Loucy (cell line): ENCODE data around the gene CREBBP.

Experiments used
- H2AFZ ChIP-seq: fragments of 200-600 bp; sonication (generic); 2 replicates; pipeline ENCODE4 v1.6.0; 2016; ENCODE audit warnings: antibody characterized with exemption, mild to moderate bottlenecking, low read length, moderate library complexity
- H3F3A ChIP-seq: fragments of 200-600 bp; 2 replicates; pipeline ENCODE4 v1.6.0; 2016; ENCODE audit warnings: antibody characterized with exemption, low read depth, mild to moderate bottlenecking
- H3K27me3 ChIP-seq: fragments of 200-600 bp; sonication (generic); 2 replicates; pipeline ENCODE4 v1.6.1; 2014; ENCODE audit warnings: low read length, mild to moderate bottlenecking; ENCODE audit not compliant: insufficient read depth, poor library complexity, severe bottlenecking
- H3K36me3 ChIP-seq: fragments of 200-600 bp; sonication (generic); 2 replicates; pipeline ENCODE4 v1.6.1; 2016; ENCODE audit warnings: low read length; ENCODE audit not compliant: insufficient read depth
- H3K4me1 ChIP-seq: fragments of 200-600 bp; sonication (generic); 2 replicates; pipeline ENCODE4 v1.5.1; 2014; ENCODE audit warnings: low read length, mild to moderate bottlenecking; ENCODE audit not compliant: insufficient read depth, poor library complexity, severe bottlenecking
- H3K4me2 ChIP-seq: fragments of 200-600 bp; sonication (generic); 2 replicates; pipeline ENCODE4 v1.6.0; 2014; ENCODE audit warnings: antibody characterized with exemption, low read length, low read depth, mild to moderate bottlenecking; ENCODE audit not compliant: poor library complexity, severe bottlenecking
- H3K4me3 ChIP-seq: fragments of 200-600 bp; sonication (generic); 2 replicates; pipeline ENCODE4 v1.5.1; 2014; ENCODE audit warnings: low read length, mild to moderate bottlenecking, mixed read lengths; ENCODE audit not compliant: poor library complexity, severe bottlenecking
- H3K79me2 ChIP-seq: fragments of 200-600 bp; sonication (generic); 2 replicates; pipeline ENCODE4 v1.6.1; 2014; ENCODE audit warnings: low read length; ENCODE audit not compliant: insufficient read depth
- H3K9ac ChIP-seq: fragments of 200-600 bp; sonication (generic); 2 replicates; pipeline ENCODE4 v1.6.0; 2014; ENCODE audit warnings: mild to moderate bottlenecking, low read depth, low read length, moderate library complexity; ENCODE audit not compliant: poor library complexity, severe bottlenecking
- H3K9me2 ChIP-seq: fragments of 200-600 bp; sonication (generic); replicated peaks from 2 replicates; pipeline ENCODE4 v1.6.1; 2016; ENCODE audit warnings: low read depth, low read length, mixed read lengths
- H3K9me3 ChIP-seq: fragments of 200-600 bp; sonication (generic); 2 replicates; pipeline ENCODE4 v1.6.1; 2014; ENCODE audit warnings: mild to moderate bottlenecking, antibody characterized with exemption, low read length, low read depth; ENCODE audit not compliant: insufficient read depth
- H4K20me1 ChIP-seq: fragments of 200-600 bp; sonication (generic); 2 replicates; pipeline ENCODE4 v1.6.0; 2014; ENCODE audit warnings: antibody characterized with exemption, low read length, mild to moderate bottlenecking; ENCODE audit not compliant: insufficient read depth, poor library complexity, severe bottlenecking
- EZH2phosphoT487 ChIP-seq: fragments of 200-600 bp; IDR thresholded peaks from 2 replicates; pipeline ENCODE4 v1.6.1; 2018; ENCODE audit warnings: antibody characterized with exemption, mild to moderate bottlenecking, moderate library complexity, borderline replicate concordance
- TF ChIP-seq, protein P1 (sequence below): fragments of 200-600 bp; sonication (generic); conservative IDR thresholded peaks from 2 replicates; pipeline ENCODE4 v1.5.1; 2014; ENCODE audit warnings: mild to moderate bottlenecking, antibody characterized with exemption, low read length

Gene CREBBP

DNA sequence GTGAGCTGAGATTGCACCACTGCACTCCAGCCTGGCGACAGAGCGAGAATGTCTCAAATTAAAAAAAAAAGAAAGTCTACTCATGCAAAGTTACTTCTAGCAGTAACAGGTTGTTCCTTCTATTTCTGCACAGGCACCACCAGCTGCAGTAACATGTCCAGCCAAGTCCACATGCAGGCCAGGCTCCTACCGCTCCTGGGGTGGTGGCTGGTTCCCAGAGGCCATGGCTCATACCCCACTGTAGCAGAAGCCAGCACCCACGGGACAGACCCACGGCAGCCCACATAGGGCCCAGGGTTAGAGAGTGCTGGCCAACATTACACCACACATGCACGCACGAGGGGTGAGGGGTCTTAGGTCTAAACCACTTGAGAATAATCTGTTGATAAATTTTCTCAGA is 136.5 kb downstream of the CREBBP start:
- no peaks in the 10 kb centered on the region for H3K9me2 ChIP-seq
- no peak overlapping the region for H3K9ac ChIP-seq
- H3K27me3 ChIP-seq: no peaks in the 10 kb centered on the region
- no peak overlapping the region for H3K4me2 ChIP-seq
- H2AFZ ChIP-seq: no peak overlapping the region
- H3K79me2 ChIP-seq: no peaks in the 10 kb centered on the region
- TF ChIP-seq, protein P1, sequence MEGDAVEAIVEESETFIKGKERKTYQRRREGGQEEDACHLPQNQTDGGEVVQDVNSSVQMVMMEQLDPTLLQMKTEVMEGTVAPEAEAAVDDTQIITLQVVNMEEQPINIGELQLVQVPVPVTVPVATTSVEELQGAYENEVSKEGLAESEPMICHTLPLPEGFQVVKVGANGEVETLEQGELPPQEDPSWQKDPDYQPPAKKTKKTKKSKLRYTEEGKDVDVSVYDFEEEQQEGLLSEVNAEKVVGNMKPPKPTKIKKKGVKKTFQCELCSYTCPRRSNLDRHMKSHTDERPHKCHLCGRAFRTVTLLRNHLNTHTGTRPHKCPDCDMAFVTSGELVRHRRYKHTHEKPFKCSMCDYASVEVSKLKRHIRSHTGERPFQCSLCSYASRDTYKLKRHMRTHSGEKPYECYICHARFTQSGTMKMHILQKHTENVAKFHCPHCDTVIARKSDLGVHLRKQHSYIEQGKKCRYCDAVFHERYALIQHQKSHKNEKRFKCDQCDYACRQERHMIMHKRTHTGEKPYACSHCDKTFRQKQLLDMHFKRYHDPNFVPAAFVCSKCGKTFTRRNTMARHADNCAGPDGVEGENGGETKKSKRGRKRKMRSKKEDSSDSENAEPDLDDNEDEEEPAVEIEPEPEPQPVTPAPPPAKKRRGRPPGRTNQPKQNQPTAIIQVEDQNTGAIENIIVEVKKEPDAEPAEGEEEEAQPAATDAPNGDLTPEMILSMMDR: no peak
- TF ChIP-seq EZH2phosphoT487: no peak
- no peak overlapping the region for H3K4me3 ChIP-seq
- no peaks in the 10 kb centered on the region for H3K9me3 ChIP-seq
- H3F3A ChIP-seq: no peaks in the 10 kb centered on the region
- H3K4me1 ChIP-seq: no peaks in the 10 kb centered on the region
- H4K20me1 ChIP-seq: no peaks in the 10 kb centered on the region
- peaks cover 64% of the 10 kb centered on the region; the same call in 1 of the 2 replicates for H3K36me3 ChIP-seq

DNA sequence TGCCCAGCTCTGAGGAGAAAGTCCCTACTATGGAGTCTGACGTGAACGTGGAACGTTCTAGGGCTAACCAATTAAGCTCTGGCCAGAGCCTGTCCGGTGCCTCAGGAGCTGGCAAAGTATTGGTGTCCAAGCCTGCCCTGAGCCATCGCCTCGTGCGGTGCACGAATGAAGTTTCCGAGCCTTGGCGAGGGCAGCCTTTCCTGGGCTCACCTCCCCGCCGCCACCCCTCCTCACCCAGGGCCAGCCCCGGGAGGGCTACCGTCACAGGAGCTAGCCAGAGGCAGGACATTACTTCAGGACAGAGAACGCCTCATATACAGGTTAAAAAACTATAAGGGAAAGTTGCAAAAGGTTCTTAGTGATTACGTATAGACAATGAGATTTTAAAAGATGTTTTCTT is 139.6 kb downstream of the CREBBP start:
- H3K4me2 ChIP-seq: no peak overlapping the region
- TF ChIP-seq, protein P1: no peak
- TF ChIP-seq EZH2phosphoT487: no peak
- no peaks in the 10 kb centered on the region for H4K20me1 ChIP-seq

DNA sequence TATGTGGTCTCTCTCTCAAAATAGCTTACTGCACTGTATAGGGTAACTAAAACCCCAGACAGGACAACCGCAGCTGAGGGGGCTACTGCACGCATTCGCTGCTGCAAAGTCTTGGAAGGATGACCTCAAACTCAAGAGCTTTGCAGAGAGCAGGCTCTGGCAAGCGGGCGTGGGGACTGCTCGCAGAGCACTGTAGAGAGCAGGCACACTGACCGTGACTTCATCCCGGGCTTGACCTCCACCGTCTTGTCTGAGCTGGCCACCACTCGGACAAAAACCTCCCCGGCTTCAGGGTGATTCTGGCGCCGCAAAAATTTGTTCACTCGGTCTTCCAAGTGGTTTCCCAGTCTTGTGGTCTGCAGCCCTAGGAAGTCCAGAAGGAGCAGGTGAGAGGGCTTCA is 140.3 kb downstream of the CREBBP start:
- H3K9me3 ChIP-seq: no peaks in the 10 kb centered on the region
- no peaks in the 10 kb centered on the region for H4K20me1 ChIP-seq
- TF ChIP-seq EZH2phosphoT487: no peak
- TF ChIP-seq, protein P1: no peak
- peaks cover 62% of the 10 kb centered on the region; the same call in 1 of the 2 replicates for H3K36me3 ChIP-seq
- no peak overlapping the region for H3K4me3 ChIP-seq
- no peak overlapping the region for H3K4me2 ChIP-seq
- H2AFZ ChIP-seq: no peak overlapping the region
- no peaks in the 10 kb centered on the region for H3K4me1 ChIP-seq
- H3K9me2 ChIP-seq: no peaks in the 10 kb centered on the region
- H3F3A ChIP-seq: no peaks in the 10 kb centered on the region
- H3K27me3 ChIP-seq: no peaks in the 10 kb centered on the region
- H3K79me2 ChIP-seq: no peaks in the 10 kb centered on the region
- H3K9ac ChIP-seq: no peak overlapping the region

More for the DNA sequence above, 139.6 kb downstream of the CREBBP start:
- H3K79me2 ChIP-seq: no peaks in the 10 kb centered on the region
- no peaks in the 10 kb centered on the region for H3F3A ChIP-seq
- H3K36me3 ChIP-seq: peaks cover 66% of the 10 kb centered on the region; the same call in 1 of the 2 replicates
- H3K4me1 ChIP-seq: no peaks in the 10 kb centered on the region
- no peaks in the 10 kb centered on the region for H3K27me3 ChIP-seq
- H3K4me3 ChIP-seq: no peak overlapping the region
- no peaks in the 10 kb centered on the region for H3K9me2 ChIP-seq
- no peak overlapping the region for H3K9ac ChIP-seq
- H3K9me3 ChIP-seq: no peaks in the 10 kb centered on the region
- no peak overlapping the region for H2AFZ ChIP-seq
